Thoracic aorta (tissue), 2 donors: ENCODE data around the gene USP37. TPM values are rescaled to one million over a fixed set of nuclear protein-coding genes. Genes with fewer than 3 reads are reported as not detected.

Experiments used
- ATAC-seq: fragments of 150-250 bp; one replicate; pipeline ENCODE4 v1.8.0; 2017; ENCODE audit warnings: low read depth; ENCODE audit not compliant: insufficient number of reproducible peaks, low FRiP score
- DNase-seq: peaks from one replicate; pipeline ENCODE4 v3.0.0-alpha.2; 2020; ENCODE audit warnings: low spot score
- H3K27ac ChIP-seq, 2 donors: fragments of 200-600 bp; sonication (generic); 1 replicate in 1 of 2; 2 replicates in 1 of 2; pipeline ENCODE4 v1.5.1; 2016; ENCODE audit warnings: mild to moderate bottlenecking in 2 of 2, moderate library complexity in 2 of 2
- H3K27me3 ChIP-seq: fragments of 200-600 bp; sonication (generic); replicated peaks from 2 replicates; pipeline ENCODE4 v1.6.0; 2016; ENCODE audit warnings: mild to moderate bottlenecking; ENCODE audit not compliant: insufficient read depth
- H3K36me3 ChIP-seq: fragments of 200-600 bp; sonication (generic); one replicate; pipeline ENCODE4 v1.5.1; 2016
- H3K4me1 ChIP-seq, 2 donors: fragments of 200-600 bp; sonication (generic); 1 replicate in 1 of 2; 2 replicates in 1 of 2; pipeline versions ENCODE4 v1.5.1 to v1.6.0; 2016; ENCODE audit warnings: low read depth in 2 of 2, mild to moderate bottlenecking in 1 of 2; ENCODE audit not compliant: control insufficient read depth in 1 of 2
- H3K4me3 ChIP-seq: fragments of 200-600 bp; sonication (generic); 2 replicates; pipeline ENCODE4 v1.5.1; 2016; ENCODE audit warnings: mild to moderate bottlenecking
- H3K9me3 ChIP-seq: fragments of 200-600 bp; sonication (generic); 2 replicates; pipeline ENCODE4 v1.5.1; 2016
- total RNA-seq, 2 donors: library from RNA; depleted of rRNA; stranded (reverse); fragments of >200 nt; gene quantifications; one replicate each; pipeline versions ENCODE4 v1.1.0 to v1.2.3, GENCODE V29; 2016
- TF ChIP-seq, protein P1 (sequence below): fragments of 200-600 bp; sonication (generic); IDR thresholded peaks from one replicate; pipeline ENCODE4 v1.5.1; 2019; ENCODE audit warnings: antibody characterized with exemption

USP37 gene
- total RNA-seq, 2 donors from 2014 or later: 10.2 to 18.6 TPM

DNA sequence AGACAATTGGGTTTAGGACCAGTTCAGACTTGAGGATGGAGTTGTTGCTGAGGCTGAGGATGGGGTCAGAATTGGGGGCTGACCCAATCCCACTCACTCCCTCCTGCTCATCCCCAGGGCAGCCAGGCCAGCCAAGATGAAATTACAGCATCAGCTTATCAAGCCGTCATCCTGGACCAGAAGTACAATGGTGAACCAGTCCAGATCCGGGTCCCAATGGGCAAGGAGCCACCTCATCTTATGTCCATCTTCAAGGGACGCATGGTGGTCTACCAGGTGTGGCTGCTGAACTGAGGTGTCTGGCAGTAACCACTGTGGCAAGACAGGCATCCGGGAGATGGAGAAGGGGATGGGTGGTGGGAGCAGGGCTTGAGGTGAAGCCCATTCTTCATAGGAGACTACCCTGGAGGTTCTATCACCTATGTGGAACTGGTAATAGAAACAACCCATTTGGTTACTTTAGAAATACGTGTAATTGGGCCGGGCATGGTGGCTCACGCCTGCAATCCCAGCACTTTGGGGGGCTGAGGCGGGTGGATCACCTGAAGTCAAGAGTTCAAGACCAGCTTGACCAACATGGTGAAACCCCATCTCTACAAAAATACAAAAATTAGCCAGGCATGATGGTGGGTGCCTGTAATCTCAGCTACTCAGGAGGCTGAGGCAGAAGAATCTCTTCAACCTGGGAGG is 135.3 kb downstream of the USP37 start:
- H3K36me3 ChIP-seq: no peaks in the 10 kb centered on the region

GRCh38 chr2:218431878-218432277 is 136.3 kb downstream of the USP37 start:
- ATAC-seq (no peak), DNase-seq (no peak)
- Histone ChIP-seq H3K4me3 (no peak overlapping the region), H3K4me1 (no peaks in the 10 kb centered on the region), H3K27me3 (no peaks in the 10 kb centered on the region), H3K27ac (no peak overlapping the region), H3K36me3 (no peaks in the 10 kb centered on the region), H3K9me3 (no peaks in the 10 kb centered on the region)
- TF ChIP-seq, protein P1, sequence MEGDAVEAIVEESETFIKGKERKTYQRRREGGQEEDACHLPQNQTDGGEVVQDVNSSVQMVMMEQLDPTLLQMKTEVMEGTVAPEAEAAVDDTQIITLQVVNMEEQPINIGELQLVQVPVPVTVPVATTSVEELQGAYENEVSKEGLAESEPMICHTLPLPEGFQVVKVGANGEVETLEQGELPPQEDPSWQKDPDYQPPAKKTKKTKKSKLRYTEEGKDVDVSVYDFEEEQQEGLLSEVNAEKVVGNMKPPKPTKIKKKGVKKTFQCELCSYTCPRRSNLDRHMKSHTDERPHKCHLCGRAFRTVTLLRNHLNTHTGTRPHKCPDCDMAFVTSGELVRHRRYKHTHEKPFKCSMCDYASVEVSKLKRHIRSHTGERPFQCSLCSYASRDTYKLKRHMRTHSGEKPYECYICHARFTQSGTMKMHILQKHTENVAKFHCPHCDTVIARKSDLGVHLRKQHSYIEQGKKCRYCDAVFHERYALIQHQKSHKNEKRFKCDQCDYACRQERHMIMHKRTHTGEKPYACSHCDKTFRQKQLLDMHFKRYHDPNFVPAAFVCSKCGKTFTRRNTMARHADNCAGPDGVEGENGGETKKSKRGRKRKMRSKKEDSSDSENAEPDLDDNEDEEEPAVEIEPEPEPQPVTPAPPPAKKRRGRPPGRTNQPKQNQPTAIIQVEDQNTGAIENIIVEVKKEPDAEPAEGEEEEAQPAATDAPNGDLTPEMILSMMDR: no peak

More for the DNA sequence above, 135.3 kb downstream of the USP37 start:
- TF ChIP-seq, protein P1: no peak
- ATAC-seq (no peak), DNase-seq (no peak)
- no peaks in the 10 kb centered on the region for H3K27me3 ChIP-seq
- H3K4me1 ChIP-seq: no peaks in the 10 kb centered on the region
- no peak overlapping the region for H3K4me3 ChIP-seq
- no peak overlapping the region for H3K27ac ChIP-seq
- H3K9me3 ChIP-seq: no peaks in the 10 kb centered on the region

- Histone ChIP-seq H3K36me3 (no peaks in the 10 kb centered on the region), H3K9me3 (no peaks in the 10 kb centered on the region), H3K27ac (no peak overlapping the region), H3K4me3 (no peak overlapping the region), H3K27me3 (no peaks in the 10 kb centered on the region), H3K4me1 (no peaks in the 10 kb centered on the region)
- TF ChIP-seq, protein P1: no peak
- no peak for DNase-seq
- ATAC-seq: no peak
Observed at GRCh38 chr2:218430721-218431120, 137.4 kb downstream of the USP37 start.

DNA sequence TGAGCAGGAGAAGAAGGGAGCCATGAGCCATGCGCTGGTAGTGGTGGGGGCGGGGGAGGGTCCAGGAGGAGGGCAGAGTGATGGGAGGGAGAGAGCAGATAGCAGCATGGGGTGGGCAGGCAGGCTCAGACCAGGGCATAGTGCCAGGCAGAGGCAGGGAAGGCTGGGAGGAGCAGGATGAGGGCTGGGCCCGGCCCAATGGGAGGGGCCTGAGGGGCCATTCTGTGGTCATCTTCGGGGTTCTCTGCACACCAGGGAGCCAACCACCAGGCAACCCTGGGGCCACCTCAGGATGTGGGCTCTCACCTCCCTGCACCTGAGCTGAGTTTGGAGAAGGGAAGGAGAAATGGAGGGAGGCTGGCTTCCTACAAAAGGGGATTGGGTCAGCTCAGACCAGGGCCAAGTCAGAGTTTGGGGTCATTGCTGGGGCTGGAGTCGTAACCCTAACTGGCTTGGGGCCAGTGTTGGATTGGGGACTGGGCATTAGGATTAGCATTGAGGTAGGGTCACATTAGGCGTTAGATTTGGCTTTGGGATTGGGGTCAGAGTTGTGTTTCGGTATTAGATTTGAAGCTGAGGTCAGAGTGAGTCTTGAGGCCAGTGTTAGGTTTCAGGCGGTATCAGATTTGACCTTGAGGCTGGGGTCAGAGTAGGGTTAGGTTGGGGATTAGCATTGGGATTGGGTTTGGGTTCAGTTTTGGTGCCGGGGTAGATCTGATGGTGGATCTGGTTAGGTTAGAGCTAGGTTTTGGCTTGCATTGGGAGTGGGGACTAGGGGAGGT is 138.0 kb downstream of the USP37 start:
- H3K36me3 ChIP-seq: no peaks in the 10 kb centered on the region
- no peak overlapping the region for H3K27ac ChIP-seq
- H3K4me1 ChIP-seq: no peaks in the 10 kb centered on the region
- ATAC-seq (no peak), DNase-seq (no peak)
- H3K27me3 ChIP-seq: no peaks in the 10 kb centered on the region
- TF ChIP-seq, protein P1: no peak
- H3K9me3 ChIP-seq: no peaks in the 10 kb centered on the region
- H3K4me3 ChIP-seq: no peak overlapping the region

DNA sequence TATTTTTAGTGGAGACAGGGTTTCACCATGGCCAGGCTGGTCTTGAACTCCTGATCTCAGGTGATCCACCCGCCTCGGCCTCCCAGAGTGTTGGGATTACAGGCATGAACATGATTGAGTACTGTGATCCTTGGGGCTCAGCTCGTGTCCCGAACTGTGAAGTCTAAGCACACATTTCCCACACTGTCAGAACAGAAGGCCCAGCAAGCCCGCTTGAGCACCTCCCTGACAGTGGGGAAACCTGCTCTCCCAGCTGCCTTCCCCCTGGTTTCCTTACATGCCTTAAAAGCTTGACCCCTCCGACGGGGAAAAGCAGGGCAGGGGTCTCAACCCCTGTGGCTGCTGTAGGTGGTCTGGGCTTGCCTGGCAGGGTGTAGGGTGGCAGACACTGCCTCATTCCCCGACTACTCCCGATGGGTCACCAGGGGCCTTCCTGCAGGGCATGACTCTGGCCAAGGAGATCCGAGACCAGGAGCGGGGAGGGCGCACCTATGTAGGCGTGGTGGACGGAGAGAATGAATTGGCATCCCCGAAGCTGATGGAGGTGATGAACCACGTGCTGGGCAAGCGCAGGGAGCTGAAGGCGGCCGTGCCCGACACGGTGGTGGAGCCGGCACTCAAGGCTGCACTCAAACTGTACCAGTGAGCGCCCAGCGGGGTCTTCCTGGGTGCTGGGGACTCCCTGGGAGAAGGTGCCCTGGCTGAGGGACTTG is 139.1 kb downstream of the USP37 start:
- ATAC-seq (no peak), DNase-seq (no peak)
- no peaks in the 10 kb centered on the region for H3K9me3 ChIP-seq
- H3K27ac ChIP-seq: no peak overlapping the region
- no peaks in the 10 kb centered on the region for H3K27me3 ChIP-seq
- H3K4me1 ChIP-seq: no peaks in the 10 kb centered on the region
- H3K4me3 ChIP-seq: no peak overlapping the region
- TF ChIP-seq, protein P1: no peak
- no peaks in the 10 kb centered on the region for H3K36me3 ChIP-seq
